Measurements from ENCODE around the gene HMOX2. TPM values are rescaled to one million over a fixed set of nuclear protein-coding genes. Genes with fewer than 3 reads are reported as not detected.

The HMOX2 gene
- total RNA-seq, 1 donor from 2014 or later, result 39.6 TPM

GRCh38 chr16:4552541-4552940 lies 76.3 kb downstream of the HMOX2 start:
- H3K36me3 Mint-ChIP-seq (ENCODE audit: low read depth), result no peaks in the 10 kb centered on the region
- no peaks in the 10 kb centered on the region for H3K9me3 Mint-ChIP-seq
- no peaks in the 10 kb centered on the region for H3K4me1 Mint-ChIP-seq
- H3K27ac Mint-ChIP-seq (ENCODE audit: unreplicated experiment), result no peak overlapping the region
- H3K27me3 Mint-ChIP-seq (ENCODE audit: low read depth), result no peaks in the 10 kb centered on the region
- TF ChIP-seq, protein P1, sequence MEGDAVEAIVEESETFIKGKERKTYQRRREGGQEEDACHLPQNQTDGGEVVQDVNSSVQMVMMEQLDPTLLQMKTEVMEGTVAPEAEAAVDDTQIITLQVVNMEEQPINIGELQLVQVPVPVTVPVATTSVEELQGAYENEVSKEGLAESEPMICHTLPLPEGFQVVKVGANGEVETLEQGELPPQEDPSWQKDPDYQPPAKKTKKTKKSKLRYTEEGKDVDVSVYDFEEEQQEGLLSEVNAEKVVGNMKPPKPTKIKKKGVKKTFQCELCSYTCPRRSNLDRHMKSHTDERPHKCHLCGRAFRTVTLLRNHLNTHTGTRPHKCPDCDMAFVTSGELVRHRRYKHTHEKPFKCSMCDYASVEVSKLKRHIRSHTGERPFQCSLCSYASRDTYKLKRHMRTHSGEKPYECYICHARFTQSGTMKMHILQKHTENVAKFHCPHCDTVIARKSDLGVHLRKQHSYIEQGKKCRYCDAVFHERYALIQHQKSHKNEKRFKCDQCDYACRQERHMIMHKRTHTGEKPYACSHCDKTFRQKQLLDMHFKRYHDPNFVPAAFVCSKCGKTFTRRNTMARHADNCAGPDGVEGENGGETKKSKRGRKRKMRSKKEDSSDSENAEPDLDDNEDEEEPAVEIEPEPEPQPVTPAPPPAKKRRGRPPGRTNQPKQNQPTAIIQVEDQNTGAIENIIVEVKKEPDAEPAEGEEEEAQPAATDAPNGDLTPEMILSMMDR (conservative IDR thresholded peaks at IDR 0.05), result no peak
- no peak overlapping the region for H3K4me3 Mint-ChIP-seq
- no peak for DNase-seq (ENCODE audit: low read depth, low spot score)

DNA sequence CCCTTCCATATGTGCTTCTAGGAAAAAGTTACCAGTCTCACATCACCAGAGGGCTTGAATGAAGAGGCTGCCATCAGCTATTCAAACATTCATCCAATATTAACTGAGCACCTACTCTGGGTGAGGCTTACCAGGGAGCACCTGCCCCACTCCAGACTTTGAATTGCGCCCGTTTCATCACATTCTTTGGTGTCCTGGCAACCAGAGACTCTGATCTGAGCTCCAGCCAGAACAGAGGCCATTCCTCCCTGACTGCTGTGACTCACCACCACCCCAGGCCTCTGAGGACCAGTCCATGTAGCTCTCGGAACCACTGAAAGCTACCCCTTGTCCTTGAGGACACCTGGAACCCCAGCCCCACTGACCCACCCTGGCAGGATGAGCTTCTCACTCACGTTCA lies 79.9 kb downstream of the HMOX2 start, which contains the start of gene C16orf96:
Gene C16orf96, plus strand, starts transcription at position 229 of the 400 bp plus-strand sequence. Its CDS starts 150 bp downstream, at position 379.
- H3K36me3 Mint-ChIP-seq (ENCODE audit: low read depth), result no peaks in the 10 kb centered on the region
- no peaks in the 10 kb centered on the region for H3K27me3 Mint-ChIP-seq (ENCODE audit: low read depth)
- no peak for DNase-seq (ENCODE audit: low read depth, low spot score)
- H3K27ac Mint-ChIP-seq (ENCODE audit: unreplicated experiment), result no peak within 1 kb of the TSS
- H3K4me3 Mint-ChIP-seq, result no peak within 1 kb of the TSS
- H3K9me3 Mint-ChIP-seq, result no peaks in the 10 kb centered on the region
- TF ChIP-seq, protein P1 (conservative IDR thresholded peaks at IDR 0.05), result no peak
- peaks cover under 1% of the 10 kb centered on the region for H3K4me1 Mint-ChIP-seq

- Mint-ChIP-seq H3K27me3 (ENCODE audit: low read depth) (no peaks in the 10 kb centered on the region), H3K4me1 (peaks cover 5% of the 10 kb centered on the region), H3K27ac (ENCODE audit: unreplicated experiment) (no peak overlapping the region), H3K9me3 (no peaks in the 10 kb centered on the region), H3K4me3 (no peak overlapping the region), H3K36me3 (ENCODE audit: low read depth) (no peaks in the 10 kb centered on the region)
- no peak for DNase-seq (ENCODE audit: low read depth, low spot score)
- TF ChIP-seq, protein P1 (conservative IDR thresholded peaks at IDR 0.05), result no peak
Observed at GRCh38 chr16:4556580-4556979, 80.4 kb downstream of the HMOX2 start.

- no peak overlapping the region for H3K27ac Mint-ChIP-seq (ENCODE audit: unreplicated experiment)
- no peaks in the 10 kb centered on the region for H3K36me3 Mint-ChIP-seq (ENCODE audit: low read depth)
- no peak for DNase-seq (ENCODE audit: low read depth, low spot score)
- H3K9me3 Mint-ChIP-seq, result no peaks in the 10 kb centered on the region
- peaks cover 15% of the 10 kb centered on the region for H3K4me1 Mint-ChIP-seq
- no peak overlapping the region for H3K4me3 Mint-ChIP-seq
- no peaks in the 10 kb centered on the region for H3K27me3 Mint-ChIP-seq (ENCODE audit: low read depth)
- TF ChIP-seq, protein P1 (conservative IDR thresholded peaks at IDR 0.05), result no peak
Observed at GRCh38 chr16:4557973-4558372, 81.8 kb downstream of the HMOX2 start.

Other genes starting within 250 kb of the HMOX2 start
- 0.32 and 0.40 TPM in 2 replicates for gene SRL, start 234.3 kb upstream of the HMOX2 start, total RNA-seq
- gene TFAP4, start 203.4 kb upstream of the HMOX2 start, total RNA-seq, result 36.9 and 37.9 TPM in 2 replicates
- 17.2 and 17.4 TPM in 2 replicates for gene GLIS2, start 160.3 kb upstream of the HMOX2 start, total RNA-seq
- gene PAM16, start 125.1 kb upstream of the HMOX2 start, total RNA-seq, result 36.2 and 43.3 TPM in 2 replicates
- 0.91 and 1.2 TPM in 2 replicates for gene VASN, start 104.5 kb upstream of the HMOX2 start, total RNA-seq
- gene CORO7, start 59.8 kb upstream of the HMOX2 start, total RNA-seq, result 43.2 and 45.4 TPM in 2 replicates
- gene DNAJA3, start 50.5 kb upstream of the HMOX2 start, total RNA-seq, result 45.1 and 55.2 TPM in 2 replicates
- 40.5 and 45.0 TPM in 2 replicates for gene NMRAL1, start 1.8 kb upstream of the HMOX2 start, total RNA-seq
- gene CDIP1, start 62.4 kb downstream of the HMOX2 start, total RNA-seq, result 31.7 and 32.2 TPM in 2 replicates
- 0.30 and 0.32 TPM in 2 replicates for gene C16orf96, start 79.9 kb downstream of the HMOX2 start, total RNA-seq
- 14.8 and 17.6 TPM in 2 replicates for gene UBALD1, start 138.5 kb downstream of the HMOX2 start, total RNA-seq
- 79.7 and 83.1 TPM in 2 replicates for gene MGRN1, start 148.4 kb downstream of the HMOX2 start, total RNA-seq
- 36.8 and 37.8 TPM in 2 replicates for gene NUDT16L1, start 217.2 kb downstream of the HMOX2 start, total RNA-seq

All from neural crest cell (in vitro differentiated cells).